Activated CD4-positive, alpha-beta T cell treated with anti-CD3 and anti-CD28 coated beads, Interleukin-10, Interleukin-2, amounts not matched to agents 100 ng/mL and 50 ng/mL, durations not matched to agents 16 hours and 8 hours (primary cell): ENCODE data around the gene OR10H1.

ENCODE experiments used
- DNase-seq: peaks from one replicate; pipeline ENCODE4 v3.0.0-alpha.2; 2020

The OR10H1 gene

GRCh38 chr19:15759962-15760565 is 55.4 kb downstream of the OR10H1 start:
- no peak for DNase-seq

- DNase-seq: no peak
These were observed 57.1 kb downstream of the OR10H1 start for GRCh38 chr19:15758379-15758778.
